CD4-positive, alpha-beta T cell treated with Interleukin-17A for 1 hour (primary cell): ENCODE data around the gene BTBD9.
"Not testable (repeated sequence)": the region's sequence is repeated elsewhere in the genome, so short reads cannot be mapped to it uniquely, and the experiment has no call there.

ENCODE experiments used
- DNase-seq: peaks from one replicate; pipeline ENCODE4 v3.0.0-alpha.2; 2020

BTBD9 gene

DNA sequence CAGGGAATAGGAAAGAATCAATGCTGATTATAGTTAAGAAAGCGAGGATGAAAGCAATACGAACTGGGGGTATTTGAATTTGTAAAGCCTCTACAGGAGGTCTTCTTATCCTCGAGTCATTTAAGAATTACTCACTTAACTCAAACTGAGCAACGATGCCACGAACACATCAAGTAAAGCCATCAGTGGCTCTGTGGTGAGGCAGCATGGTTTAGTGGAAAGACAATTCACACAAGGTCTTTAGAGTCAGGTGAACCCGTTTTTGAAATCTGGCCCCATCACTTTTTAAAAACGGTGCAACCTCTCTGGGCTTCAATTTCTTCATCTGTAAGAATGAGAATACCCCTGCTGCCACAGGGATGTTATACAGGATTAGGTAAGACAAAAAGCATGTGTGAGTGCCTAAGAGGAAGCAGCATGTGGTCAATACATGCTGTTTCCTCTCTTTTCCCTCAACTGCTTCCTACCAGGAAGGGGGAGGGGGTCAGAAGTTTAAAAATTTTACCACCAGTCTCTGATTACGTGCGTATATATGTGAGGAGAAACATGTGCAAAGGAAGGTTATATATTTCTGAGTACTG, 162.0 kb downstream of the BTBD9 start:
- no peak for DNase-seq

DNA sequence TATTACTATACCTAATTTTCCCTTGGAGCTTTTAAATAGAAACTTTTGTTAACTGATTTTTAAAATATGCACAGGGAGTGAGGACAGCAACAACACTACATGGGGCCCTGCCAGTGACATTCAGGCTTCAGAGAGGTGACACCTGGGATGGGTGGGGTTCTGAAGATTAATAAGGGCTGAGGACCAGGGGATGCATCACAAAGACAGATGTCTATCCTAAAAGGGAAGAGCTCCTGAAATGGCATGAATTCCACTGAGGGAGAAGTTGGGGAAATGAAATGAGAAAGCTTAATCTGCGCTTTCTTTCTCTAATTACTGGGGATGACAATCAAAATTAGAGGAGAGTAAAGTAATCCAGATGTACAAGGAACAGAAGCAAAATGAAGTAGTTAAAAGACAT, 162.8 kb downstream of the BTBD9 start:
- no peak for DNase-seq

DNA sequence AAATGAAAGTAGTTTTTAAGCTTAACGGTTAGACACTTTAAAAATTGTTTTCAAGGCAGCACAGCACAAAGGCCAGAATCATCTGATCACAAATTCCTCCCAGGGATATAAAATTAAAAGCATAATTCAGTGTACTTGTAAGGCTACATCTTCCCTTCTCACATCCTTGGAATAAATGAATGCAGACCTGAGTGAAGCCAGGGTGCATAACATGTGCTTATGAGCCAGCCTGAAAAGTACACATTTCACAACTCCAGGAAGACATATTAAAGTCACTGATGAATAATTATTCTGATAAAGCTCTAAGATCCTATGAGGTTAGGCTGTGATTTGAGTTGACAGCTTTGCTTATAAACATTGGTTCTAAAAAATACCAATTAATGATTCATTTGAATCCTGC, 163.6 kb downstream of the BTBD9 start:
- no peak for DNase-seq

DNA sequence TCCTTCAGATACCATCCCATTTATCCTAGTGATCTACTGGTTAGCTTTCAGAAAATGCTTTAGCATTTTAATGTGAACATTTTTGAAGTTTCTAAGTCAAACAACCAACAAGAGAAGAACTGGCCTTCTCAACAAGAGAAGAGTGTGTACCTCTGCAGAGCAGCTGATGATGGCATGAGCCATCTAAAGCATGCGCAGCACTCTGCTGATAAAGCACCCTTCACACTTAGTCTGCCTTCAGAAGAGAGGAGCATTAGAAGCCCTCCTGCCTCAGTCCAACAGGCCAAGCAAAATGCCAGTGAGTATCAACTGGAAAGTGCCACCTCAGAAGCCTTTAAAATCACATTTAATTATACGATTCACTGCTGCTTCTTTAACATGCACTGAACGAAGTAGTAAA, 169.2 kb downstream of the BTBD9 start:
- DNase-seq, result no peak

DNA sequence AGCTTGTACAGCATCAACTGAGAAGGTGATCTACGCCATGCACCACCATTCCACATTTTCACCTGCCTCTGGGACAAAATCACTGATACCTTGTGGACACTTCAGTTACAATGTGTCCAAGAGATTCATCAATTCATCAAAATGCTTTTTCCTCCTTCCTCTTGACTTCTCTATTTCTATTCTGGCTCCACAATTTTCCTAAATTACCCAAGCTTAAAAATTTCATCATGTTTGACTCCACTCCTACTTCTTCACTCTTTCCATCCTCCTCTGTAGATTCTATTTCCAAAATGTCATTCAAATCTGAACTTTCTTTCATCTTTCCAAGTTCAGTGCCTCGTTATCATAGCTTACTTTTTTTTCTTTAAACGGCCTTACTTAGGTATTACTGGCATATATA, 172.2 kb downstream of the BTBD9 start:
- no peak for DNase-seq

DNA sequence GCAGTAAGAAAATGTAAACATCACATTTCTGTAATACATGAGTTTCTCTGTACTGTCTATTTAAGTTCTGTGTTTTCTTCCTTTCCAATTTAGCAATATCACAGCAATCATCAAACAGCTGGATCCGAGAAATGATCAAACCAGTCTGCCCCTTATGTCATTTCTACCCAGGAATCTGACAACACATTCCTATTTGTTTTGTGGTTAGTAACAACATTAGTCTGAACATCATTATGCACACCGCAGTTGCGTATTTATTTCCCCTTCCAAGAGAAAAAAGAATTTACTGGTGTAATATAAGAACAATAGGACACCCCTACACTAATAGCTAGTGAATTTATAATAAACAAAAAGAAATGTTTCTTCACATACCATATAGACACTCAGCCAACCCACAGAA, 179.5 kb downstream of the BTBD9 start:
- no peak for DNase-seq

DNA sequence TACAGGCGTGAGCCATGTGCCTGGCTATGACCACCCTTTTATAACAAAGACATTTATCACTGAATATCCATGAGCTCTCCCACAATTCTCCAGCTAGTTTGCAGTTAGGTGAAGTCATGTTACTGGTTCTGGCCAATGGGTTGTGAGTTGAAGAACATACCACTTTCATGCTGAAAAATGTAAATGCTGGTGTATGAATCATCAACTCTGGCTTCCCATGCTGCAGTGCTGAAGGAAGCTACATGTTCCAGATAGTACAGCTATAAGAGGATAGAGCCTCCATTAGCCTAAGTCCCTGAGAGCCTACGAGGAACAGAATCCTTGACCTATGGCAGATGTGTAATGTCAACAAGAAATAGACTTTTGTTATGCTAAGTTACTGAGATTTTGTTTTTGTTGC, 180.4 kb downstream of the BTBD9 start:
- DNase-seq, result no peak

DNA sequence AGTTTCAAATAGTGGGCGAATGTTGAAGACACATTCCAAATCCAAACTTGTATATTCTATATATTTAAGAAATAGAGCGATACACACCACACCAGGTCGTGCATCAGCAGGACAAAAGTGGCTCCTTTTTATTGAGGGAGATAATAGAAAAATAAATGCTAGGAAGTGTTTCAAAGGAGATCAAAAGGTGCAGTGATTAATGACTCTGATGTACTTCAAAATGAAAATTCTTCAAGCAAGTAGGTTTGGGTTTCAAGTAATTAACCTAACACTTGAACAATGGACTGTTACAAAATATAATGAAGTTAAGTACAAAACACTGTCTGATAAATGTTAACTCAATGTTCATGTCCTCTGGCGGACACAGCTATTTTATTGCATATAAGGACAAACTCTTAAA, 185.9 kb downstream of the BTBD9 start:
- no peak for DNase-seq

DNA sequence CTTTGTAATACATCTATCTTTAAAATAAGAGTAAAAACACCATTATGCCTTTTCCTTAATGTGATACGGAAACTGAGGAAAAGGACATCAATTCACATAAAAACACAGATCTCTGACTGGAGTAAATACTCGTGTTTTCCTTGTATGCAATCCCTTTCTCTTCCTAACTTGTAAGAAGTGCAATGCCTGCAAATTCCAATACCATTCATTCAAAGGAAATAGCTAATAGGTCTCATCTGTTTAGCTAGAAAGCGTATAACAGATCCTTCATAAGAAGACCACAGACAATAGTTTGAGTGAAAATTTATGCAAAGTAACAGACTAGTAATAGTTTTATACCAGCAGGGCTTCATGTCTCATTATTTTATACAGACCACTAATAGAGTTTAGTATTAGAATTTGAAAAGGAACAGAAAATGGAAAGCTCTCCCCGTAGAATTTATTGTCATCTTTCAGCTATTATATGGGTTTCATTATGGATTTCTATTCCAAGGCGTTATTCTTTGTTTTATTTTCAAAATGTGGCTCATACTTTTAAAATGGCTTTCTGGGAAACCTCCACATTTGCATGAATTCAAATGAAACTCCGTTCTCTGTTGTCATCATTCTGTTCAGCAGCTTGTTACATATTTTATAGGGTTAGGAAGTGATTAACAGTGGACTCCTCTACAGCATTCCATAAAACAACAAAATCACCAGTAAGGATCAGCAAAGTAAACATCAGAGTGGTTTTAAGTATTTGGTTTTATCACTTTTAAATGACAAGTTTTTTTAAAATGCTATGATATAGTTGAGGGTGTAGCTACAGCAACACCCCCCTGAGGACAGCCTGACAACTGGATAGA, 186.7 kb downstream of the BTBD9 start:
- no peak for DNase-seq

DNA sequence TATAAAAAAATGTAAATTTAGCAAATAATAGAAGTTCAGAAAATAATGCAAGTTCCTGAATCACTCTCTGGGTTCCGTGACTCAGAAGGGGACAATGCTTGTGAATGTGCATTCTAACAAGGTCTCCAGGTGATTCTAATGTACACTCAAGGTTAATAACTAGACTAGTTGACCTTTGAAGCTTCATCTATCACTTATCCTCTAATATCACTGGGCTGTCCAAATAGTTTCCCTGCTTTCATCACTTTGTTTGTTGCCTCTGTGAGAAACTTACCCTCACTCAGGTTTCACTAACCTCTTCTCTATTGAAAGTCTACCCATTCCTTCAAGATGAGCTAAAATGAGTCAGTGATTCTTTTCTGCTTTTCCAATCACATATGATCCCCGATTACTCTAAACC, 189.0 kb downstream of the BTBD9 start:
- DNase-seq, result no peak

DNA sequence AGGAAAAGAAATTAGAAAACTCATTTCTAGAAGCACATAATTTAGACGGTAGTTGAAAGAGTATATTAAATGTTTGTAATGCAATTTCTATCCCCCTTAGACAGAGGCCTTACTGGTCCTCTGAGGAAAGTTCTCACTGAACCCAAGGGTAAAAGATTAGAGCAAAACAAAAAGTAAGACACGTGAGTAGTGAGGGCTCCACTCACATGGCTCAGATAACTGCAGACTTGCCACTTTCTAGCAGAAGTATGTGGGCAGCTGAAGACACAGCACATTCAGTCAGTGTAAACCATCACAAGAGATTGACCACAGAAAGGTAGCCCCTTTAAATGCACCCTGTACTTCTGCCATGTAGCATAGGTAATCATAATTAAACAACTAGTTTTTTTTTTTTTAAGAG, 193.8 kb downstream of the BTBD9 start:
- no peak for DNase-seq

DNA sequence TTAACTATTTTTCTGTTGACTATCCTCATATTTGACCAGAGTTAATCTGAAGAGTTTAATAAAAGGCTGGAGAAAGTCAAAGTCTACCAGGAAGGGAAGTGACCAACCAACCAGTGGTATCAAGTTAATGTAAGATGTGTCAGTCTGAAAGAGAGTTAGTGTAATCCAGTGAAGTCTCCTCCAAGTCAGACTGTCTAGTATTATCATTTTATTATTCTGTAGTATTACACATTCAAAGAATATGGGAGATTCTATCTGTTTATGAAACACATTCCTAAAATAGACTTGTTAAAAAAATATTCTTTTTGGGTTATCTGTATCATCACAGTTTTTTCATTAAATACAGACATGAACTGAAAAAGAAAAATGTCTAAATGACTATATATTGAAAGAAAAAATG, 194.4 kb downstream of the BTBD9 start:
- no peak for DNase-seq

DNA sequence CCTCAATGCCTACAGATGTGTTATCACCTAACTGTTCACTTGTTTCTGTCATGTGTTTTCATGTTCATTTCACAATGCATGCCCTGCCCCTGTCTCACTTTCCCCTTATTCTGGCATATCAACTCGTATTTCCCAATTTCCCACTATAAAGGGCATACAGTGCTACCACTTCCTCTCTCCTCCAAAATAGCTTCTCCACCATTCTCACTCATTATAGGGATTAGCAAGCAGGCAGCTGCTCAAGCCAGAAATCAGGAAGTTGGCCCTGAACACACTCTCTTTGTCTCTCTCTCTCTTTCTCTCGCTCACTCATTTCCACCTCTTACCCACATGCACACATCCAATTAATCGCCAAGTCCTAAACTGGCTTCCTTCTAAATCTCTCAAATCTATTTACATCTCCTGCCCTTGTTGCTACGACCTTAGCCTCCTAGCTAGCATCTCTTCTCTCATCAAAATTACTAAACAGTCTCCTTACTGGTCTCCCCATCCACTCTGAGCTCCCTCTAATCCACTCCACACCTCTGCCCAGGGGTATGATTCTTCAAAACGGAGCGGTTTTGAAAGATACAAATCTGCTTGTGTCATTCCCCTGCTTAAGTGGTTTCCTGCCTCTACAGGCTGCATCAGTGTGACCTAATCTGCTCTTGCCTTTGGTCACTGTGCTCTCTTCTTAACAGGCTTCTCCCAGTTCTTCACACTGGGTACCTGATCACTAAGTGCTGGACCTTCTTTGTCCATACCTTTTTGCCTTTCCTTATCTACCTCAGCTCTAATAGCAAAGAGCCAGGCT, 196.2 kb downstream of the BTBD9 start:
- DNase-seq, result no peak

DNA sequence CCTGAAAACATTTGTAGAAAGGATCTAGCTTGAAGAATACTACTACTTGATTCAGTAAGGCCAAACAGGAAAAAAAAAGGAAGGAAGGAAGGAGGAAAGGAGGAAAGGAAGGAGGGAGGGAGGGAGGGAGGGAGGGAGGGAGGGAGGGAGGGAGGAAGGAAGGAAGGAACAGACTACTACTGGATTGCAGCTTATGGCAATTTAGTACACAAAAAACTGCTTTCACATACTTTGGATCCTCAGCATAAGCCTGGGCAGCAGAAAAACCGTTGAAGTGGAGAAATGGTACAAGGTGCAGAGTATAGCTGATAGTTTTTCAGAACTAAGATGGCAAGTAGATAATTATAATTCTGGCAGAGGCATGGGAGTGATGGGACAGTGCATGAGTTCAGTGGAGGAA, 201.6 kb downstream of the BTBD9 start:
- no peak for DNase-seq

DNA sequence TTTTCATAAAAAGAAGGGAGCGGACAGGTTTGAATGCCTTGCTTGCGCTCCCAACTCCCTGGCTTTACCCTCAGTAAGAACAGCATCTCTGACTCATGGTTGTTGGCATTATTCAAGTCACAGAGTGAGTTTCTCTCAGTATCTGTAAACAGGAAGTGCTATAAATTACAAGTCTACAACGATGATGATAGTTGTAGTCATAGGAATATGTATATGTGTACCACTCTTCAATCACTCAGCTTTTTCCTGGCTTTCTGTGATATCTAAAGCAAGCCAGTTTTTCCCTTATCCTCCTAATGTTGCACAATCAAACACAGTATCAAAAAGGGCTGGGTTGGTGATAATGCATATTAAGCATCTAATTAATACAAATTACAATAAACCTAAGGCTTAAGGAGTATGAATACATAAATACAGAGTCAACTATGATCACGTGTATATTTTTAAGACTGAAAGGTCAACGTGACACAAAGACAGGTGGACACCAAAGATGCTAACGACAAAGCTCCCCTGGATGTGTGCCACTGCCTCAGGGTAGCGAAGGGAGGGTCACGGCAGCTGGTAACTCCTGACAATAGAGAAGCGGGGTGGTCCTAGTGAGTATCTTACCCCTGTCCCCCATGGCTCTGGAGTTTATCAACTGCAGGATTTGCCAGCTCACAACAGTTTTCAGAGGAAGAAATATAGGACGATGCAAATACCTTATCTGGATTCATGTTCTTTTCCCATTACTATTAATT, 202.8 kb downstream of the BTBD9 start:
- no peak for DNase-seq

DNA sequence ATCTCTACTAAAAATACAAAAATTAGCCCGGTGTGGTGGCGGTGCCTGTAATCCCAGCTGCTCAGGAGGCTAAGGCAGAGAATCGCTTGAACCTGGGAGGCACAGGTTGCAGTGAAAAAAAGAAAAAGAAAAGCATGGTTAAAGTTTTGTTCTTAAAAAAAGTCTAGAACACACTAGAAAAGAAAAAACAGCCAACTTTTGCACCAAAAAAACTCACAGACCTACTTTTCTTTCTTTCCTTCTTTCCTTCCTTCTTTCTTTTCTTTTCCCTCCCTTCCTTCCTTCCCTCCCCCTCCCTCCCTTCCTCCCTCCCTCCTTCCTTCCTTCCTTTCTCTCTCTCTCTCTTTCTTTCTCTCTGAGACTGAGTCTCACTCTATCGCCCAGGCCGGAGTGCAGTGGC, 204.4 kb downstream of the BTBD9 start:
- DNase-seq, result no peak

DNA sequence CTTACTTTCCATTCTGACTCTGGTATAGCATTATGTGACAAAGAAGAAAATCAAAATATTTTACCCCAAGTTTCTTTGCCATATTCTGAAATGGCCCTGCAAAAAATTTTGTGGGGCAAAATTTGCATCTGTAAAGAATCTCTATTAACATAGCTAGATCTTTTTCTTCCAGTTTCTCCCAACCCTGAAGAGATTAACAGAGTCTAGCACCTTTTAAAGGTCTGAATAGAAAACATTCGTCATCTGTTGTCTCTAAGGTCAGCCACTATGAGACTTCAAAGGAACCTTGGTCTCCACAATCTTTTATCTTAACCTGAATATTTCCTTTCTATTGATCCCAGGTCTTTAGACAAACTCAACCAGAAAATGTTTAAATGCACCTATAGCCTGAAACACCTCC, 205.7 kb downstream of the BTBD9 start:
- no peak for DNase-seq

DNA sequence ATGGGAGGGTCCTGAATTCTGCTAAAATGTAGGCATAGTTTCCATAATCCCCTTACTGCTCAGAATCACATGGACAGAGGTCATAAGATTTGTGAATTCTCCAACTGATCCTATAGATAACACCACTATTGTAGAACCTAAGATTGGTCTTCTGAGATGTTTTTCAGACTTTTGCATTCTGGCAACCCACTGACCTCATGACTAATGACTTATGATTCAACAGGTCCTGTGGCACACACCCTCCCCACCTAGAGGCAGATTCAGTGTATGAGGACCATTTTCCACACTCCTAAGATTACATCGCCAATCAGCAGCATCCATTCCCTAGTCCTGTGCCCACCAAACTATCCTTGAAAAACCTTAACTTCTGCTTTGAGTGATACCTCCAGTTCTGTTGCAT, 207.2 kb downstream of the BTBD9 start:
- DNase-seq, result no peak

DNA sequence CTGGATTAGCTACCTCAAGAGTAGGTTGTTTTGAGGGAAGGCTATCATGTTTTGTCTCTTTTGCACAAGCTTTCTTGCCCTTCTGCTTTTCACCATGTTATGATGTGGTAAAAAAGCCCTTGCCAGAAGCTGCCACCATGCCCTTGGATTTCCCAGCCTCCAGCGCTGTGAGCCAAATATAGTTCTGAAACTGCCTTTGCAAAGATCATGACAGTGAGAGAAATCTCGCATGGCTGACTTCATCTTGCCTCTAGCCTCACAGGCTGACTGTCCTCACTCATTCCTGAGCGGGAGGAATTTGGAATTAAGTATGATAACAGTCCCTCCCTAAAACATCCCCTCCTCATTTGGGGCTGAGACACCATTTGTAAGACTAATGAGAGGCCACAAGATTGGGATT, 207.7 kb downstream of the BTBD9 start:
- no peak for DNase-seq

DNA sequence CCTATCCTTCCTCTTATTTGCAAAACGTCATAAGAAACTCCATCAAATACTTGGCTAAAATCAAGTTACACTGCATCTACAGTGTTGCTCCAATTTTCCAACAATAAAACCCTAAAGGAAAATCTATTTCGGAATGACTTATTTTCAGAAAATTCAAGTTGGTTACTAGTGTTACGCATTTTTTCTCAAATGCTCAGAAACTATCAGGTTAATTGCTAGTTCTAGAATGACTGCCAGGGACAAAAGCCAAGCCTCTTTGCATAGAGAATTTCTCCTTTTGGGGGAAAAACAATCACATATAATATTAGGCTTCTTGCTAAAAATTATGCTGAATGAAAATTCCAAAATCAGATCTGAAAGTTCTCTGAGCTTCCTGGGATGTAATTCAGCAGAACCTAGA, 210.2 kb downstream of the BTBD9 start:
- no peak for DNase-seq

DNA sequence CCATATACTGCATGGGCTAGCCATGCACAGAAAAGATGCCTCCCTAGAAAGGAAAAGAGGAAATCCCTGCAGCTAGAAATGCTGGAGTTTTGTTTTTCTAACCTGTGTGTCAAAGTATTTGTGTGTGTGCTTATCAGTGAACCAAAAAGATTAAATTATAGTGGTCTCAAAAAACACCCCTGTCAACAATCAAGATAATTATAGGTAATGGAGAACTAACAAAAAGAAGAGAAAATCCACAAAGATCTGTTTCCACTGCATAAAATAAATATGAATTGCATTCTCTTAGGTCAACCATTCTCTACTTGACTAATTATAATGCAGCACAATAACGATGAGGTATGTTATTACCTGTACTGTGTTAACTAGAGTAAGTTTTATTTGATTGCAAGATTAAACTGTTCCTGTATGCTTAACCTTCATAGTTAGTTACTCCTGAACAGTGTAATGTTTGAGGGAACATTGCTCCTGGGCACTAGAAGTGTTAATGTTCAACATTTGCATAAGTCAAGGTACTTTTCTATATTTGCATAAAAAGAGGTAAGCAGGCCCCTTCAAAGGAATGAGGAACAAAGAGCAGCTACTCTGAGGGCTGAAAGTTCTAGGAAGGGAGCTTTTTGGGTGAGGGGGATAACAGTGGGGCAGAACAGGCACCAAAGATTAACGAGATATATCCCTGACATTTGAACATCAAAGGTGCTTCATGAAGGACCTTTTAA, 212.1 kb downstream of the BTBD9 start:
- DNase-seq, result no peak

DNA sequence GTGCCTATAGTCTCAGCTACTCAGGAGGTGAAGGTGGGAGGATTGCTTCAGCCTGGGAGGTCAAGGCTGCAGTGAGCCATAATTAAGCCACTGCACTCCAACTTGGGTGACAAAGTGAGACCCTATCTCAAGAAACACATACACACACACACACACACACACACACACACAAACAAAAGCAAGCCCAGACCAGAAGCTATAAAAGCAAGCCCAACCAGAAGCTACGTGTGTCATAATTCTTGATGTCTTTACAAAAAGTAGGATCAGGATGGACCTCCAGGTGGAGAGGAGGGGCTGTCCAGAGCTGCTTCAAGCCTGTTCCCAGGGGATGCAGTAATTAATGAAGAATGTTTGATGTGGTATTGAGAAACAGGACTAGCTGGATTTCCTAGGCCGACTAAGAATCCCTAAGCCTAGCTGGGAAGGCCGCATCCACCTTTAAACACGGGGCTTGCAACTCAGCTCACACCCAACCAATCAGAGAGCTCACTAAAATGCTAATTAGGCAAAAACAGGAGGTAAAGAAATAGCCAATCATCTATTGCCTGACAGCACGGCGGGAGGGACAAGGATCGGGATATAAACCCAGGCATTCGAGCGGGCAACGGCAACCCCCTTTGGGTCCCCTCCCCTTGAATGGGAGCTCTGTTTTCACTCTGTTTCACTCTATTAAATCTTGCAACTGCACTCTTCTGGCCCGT, 213.8 kb downstream of the BTBD9 start:
- DNase-seq, result not testable (repeated sequence)
